ENCODE data around the gene EPB41L4A.

- TF ChIP-seq POLR2A (IDR thresholded peaks at IDR 0.05), result no peak
- TF ChIP-seq CTCF (IDR thresholded peaks at IDR 0.05), result no peak
These were observed 51.7 kb downstream of the EPB41L4A start for GRCh38 chr5:112367400-112367799.
